DMS114 treated with DMSO at 0.1 percent for 48 hours (cell line): ENCODE data around the gene PRDM10.

Source experiments
- DNase-seq: peaks from one replicate; lab custom pipeline; 2025; ENCODE audit not compliant: unreplicated experiment; lab: John Stamatoyannopoulos, UW

PRDM10 gene

GRCh38 chr11:129852125-129852740, 150.4 kb downstream of the PRDM10 start:
- no peak for DNase-seq
